Measurements from ENCODE around the gene ASB16. TPM values are rescaled to one million over a fixed set of nuclear protein-coding genes. Genes with fewer than 3 reads are reported as not detected.

Gene ASB16
- total and polyA plus RNA-seq, 9 of the 15 experiments (the other 6 are each of a cell fraction or from before 2014, with no cell fraction given) = 0.03 to 0.07 TPM; not detected in 7

DNA sequence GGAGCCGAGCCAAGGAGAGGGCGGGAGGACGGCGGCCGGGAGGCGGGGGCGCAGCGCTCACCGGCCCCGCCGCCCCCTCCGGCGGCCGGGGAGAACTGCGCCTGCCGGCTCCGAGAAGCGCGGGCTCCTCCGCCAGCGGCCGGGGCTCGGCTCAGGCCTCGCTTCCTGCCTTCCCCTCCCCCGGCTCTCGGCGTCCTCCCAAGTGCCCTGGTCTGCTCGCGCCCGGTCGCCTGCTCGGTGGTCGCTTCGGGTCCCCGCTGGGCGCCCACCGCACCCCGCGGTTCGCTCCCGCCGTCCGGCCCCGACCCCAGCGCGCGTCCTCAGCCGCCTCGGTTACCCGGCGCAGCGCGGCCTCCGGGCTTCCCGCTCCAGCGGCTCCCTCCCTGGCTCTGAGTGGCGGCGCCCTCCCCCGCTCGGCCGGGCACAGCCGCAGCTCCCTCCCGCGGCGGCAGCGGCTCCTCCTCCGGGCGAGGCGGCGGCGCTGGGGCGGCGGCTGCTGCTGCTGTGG is 48.7 kb downstream of the ASB16 start (continued):
- TF ChIP-seq, protein P1, sequence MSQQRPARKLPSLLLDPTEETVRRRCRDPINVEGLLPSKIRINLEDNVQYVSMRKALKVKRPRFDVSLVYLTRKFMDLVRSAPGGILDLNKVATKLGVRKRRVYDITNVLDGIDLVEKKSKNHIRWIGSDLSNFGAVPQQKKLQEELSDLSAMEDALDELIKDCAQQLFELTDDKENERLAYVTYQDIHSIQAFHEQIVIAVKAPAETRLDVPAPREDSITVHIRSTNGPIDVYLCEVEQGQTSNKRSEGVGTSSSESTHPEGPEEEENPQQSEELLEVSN (IDR thresholded peaks at IDR 0.05; ENCODE audit: borderline replicate concordance in 1 of 2, extremely low read depth in 1 of 2, insufficient read depth in 1 of 2, insufficient read length in 1 of 2, low read depth in 1 of 2, low read length in 1 of 2, poor library complexity in 1 of 2, severe bottlenecking in 1 of 2) = peak in 1 of 2 experiments; percentile 64
- TF ChIP-seq ZNF217 (CRISPR knock-in tag; IDR thresholded peaks at IDR 0.05) = no peak
- TF ChIP-seq HINFP (tag; conservative IDR thresholded peaks at IDR 0.05; ENCODE audit: low read depth) = no peak
- no peak for TF ChIP-seq MCM5 (IDR thresholded peaks at IDR 0.05; ENCODE audit: low read depth)
- TF ChIP-seq POLR3G (IDR thresholded peaks at IDR 0.05; ENCODE audit: extremely low read depth, insufficient read length, insufficient replicate concordance) = no peak
- TF ChIP-seq NR2F6 (CRISPR knock-in tag; IDR thresholded peaks at IDR 0.05) = no peak
- no peak for TF ChIP-seq GABPB2 (CRISPR knock-in tag; conservative IDR thresholded peaks at IDR 0.05)
- TF ChIP-seq PHB2 (IDR thresholded peaks at IDR 0.05; ENCODE audit: low read depth) = no peak
- no peak for TF ChIP-seq POU5F1 (IDR thresholded peaks at IDR 0.05; ENCODE audit: borderline replicate concordance, low read depth, low read length, partially characterized antibody)
- TF ChIP-seq L3MBTL2 (IDR thresholded peaks at IDR 0.05) = peak; percentile 55; the same call in 1 of the 2 replicates
- TF ChIP-seq SAP30 (IDR thresholded peaks at IDR 0.05; ENCODE audit: borderline replicate concordance, insufficient read depth, low read depth, low read length, poor library complexity, severe bottlenecking) = no peak
- no peak for TF ChIP-seq CBX5 (IDR thresholded peaks at IDR 0.05; ENCODE audit: borderline replicate concordance, low read depth)
- TF ChIP-seq, protein P2, sequence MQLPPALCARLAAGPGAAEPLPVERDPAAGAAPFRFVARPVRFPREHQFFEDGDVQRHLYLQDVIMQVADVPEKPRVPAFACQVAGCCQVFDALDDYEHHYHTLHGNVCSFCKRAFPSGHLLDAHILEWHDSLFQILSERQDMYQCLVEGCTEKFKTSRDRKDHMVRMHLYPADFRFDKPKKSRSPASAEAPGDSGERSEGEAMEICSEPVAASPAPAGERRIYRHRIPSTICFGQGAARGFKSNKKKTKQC (CRISPR knock-in tag; IDR thresholded peaks at IDR 0.05) = peak; percentile 78
- TF ChIP-seq TSHZ1 (CRISPR knock-in tag; IDR thresholded peaks at IDR 0.05) = no peak
- no peak for TF ChIP-seq GATAD2A (IDR thresholded peaks at IDR 0.05)
- TF ChIP-seq, protein P3, sequence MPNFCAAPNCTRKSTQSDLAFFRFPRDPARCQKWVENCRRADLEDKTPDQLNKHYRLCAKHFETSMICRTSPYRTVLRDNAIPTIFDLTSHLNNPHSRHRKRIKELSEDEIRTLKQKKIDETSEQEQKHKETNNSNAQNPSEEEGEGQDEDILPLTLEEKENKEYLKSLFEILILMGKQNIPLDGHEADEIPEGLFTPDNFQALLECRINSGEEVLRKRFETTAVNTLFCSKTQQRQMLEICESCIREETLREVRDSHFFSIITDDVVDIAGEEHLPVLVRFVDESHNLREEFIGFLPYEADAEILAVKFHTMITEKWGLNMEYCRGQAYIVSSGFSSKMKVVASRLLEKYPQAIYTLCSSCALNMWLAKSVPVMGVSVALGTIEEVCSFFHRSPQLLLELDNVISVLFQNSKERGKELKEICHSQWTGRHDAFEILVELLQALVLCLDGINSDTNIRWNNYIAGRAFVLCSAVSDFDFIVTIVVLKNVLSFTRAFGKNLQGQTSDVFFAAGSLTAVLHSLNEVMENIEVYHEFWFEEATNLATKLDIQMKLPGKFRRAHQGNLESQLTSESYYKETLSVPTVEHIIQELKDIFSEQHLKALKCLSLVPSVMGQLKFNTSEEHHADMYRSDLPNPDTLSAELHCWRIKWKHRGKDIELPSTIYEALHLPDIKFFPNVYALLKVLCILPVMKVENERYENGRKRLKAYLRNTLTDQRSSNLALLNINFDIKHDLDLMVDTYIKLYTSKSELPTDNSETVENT (CRISPR knock-in tag; IDR thresholded peaks at IDR 0.05) = 0 out of 2 replicates have a peak, but pooled peaks have one; percentile 4
- no peak for TF ChIP-seq SUPT5H (IDR thresholded peaks at IDR 0.05)
- no peak for TF ChIP-seq STAG1 (CRISPR knock-in tag; IDR thresholded peaks at IDR 0.05; ENCODE audit: borderline replicate concordance)
- no peak for TF ChIP-seq FOXA1 (IDR thresholded peaks at IDR 0.05; ENCODE audit: borderline replicate concordance)
